ENCODE data around the gene MAP4K5.

DNA sequence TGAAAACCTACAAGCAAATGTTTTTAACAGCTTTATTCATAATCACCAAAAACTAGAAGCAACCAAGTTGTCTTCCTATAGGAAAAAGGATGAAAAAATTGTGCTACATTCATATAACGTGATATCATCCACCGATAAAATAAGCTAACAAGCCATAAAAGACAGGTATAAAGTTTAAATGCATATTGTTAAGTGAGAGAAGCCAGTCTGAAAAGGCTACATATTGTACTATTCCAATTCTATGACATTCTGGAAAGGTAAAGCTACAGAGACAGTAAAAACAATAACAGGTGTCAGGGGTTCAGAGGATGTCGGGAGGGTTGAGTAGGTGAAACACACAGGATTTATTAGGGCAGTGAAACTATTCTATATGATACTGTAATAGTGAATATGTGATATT is 158.4 kb downstream of the MAP4K5 start:
- TF ChIP-seq YY1 (IDR thresholded peaks at IDR 0.05; ENCODE audit: insufficient read depth, insufficient read length) (no peak), SUZ12 (IDR thresholded peaks at IDR 0.05; ENCODE audit: extremely low read depth, insufficient read depth, insufficient read length) (no peak)
